Measurements from ENCODE around the gene TPSB2.

The TPSB2 gene

DNA sequence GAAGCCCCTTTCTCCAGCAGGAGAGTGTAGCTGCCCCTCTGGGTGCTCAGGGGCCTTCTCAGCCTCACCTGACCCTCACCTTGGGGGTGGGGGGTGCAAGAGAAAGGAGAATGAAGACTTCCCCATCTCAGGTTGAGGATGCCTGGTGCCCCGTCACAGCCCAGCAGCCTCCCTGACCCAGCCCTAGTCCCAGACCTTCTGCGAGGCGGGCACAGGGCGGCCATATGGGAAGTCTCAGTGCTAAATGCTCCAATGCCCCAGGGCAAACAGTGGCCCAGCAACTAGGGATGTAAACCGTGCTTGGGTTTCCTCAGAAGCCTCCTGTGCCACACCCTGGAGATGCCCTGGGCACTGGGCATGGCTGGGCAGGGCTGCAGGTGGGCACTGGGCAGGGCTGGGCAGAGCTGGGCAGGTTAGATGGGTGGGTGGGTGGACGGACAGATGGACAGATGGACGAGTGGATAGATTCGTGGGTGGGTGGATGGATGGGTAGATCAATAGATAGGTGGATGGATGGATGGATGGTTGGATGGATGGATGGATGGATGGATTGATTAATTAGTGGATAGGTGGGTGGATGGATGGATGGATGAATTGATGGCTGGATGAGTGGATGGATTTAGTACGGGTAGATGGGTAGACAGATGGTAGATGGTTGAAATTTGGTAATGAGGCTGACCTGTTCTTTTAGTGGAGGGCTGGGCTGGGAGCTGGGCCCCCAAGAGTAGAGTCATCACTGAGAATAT is 42.6 kb upstream of the TPSB2 start:
- Histone ChIP-seq H3K4me1 (ENCODE audit: control insufficient read depth, insufficient read depth, low read length) (peaks cover 12% of the 10 kb centered on the region), H3K36me3 (ENCODE audit: control insufficient read depth in 2 of 2, insufficient read depth in 1 of 2, low read length in 2 of 2) (no peaks in the 10 kb centered on the region), H3K27ac (ENCODE audit: extremely low read depth, low read depth, low read length) (peak overlapping the region; percentile 58; the same call in 1 of the 2 replicates), H3K9me3 (ENCODE audit: control insufficient read depth, insufficient read depth, low read depth, low read length) (no peaks in the 10 kb centered on the region), H3K4me3 (ENCODE audit: low read depth, low read length) (no peak overlapping the region)
- POLR2A ChIA-PET, result no interaction called here
- CTCF ChIA-PET, result no interaction called here
- TF ChIP-seq ZNF366 (tag by site-specific recombination; conservative IDR thresholded peaks at IDR 0.05), result peak; percentile 99
- 0 out of 2 replicates have a peak, but pooled peaks have one; percentile 65 for TF ChIP-seq ZNF514 (tag by site-specific recombination; IDR thresholded peaks at IDR 0.05)
- TF ChIP-seq SP7 (tag by site-specific recombination; IDR thresholded peaks at IDR 0.05), result no peak
- TF ChIP-seq, protein P1, sequence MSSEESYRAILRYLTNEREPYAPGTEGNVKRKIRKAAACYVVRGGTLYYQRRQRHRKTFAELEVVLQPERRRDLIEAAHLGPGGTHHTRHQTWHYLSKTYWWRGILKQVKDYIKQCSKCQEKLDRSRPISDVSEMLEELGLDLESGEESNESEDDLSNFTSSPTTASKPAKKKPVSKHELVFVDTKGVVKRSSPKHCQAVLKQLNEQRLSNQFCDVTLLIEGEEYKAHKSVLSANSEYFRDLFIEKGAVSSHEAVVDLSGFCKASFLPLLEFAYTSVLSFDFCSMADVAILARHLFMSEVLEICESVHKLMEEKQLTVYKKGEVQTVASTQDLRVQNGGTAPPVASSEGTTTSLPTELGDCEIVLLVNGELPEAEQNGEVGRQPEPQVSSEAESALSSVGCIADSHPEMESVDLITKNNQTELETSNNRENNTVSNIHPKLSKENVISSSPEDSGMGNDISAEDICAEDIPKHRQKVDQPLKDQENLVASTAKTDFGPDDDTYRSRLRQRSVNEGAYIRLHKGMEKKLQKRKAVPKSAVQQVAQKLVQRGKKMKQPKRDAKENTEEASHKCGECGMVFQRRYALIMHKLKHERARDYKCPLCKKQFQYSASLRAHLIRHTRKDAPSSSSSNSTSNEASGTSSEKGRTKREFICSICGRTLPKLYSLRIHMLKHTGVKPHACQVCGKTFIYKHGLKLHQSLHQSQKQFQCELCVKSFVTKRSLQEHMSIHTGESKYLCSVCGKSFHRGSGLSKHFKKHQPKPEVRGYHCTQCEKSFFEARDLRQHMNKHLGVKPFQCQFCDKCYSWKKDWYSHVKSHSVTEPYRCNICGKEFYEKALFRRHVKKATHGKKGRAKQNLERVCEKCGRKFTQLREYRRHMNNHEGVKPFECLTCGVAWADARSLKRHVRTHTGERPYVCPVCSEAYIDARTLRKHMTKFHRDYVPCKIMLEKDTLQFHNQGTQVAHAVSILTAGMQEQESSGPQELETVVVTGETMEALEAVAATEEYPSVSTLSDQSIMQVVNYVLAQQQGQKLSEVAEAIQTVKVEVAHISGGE (tag by site-specific recombination; conservative IDR thresholded peaks at IDR 0.05; ENCODE audit: low read depth), result no peak
- no peak for TF ChIP-seq ZNF561 (tag by site-specific recombination; IDR thresholded peaks at IDR 0.05; ENCODE audit: borderline replicate concordance)
- TF ChIP-seq ZNF785 (tag by site-specific recombination; IDR thresholded peaks at IDR 0.05), result 0 out of 2 replicates have a peak, but pooled peaks have one; percentile 35
- TF ChIP-seq ZNF266 (tag by site-specific recombination; IDR thresholded peaks at IDR 0.05; ENCODE audit: low read depth), result peak; percentile 39; the same call in 1 of the 2 replicates
- TF ChIP-seq, protein P2, sequence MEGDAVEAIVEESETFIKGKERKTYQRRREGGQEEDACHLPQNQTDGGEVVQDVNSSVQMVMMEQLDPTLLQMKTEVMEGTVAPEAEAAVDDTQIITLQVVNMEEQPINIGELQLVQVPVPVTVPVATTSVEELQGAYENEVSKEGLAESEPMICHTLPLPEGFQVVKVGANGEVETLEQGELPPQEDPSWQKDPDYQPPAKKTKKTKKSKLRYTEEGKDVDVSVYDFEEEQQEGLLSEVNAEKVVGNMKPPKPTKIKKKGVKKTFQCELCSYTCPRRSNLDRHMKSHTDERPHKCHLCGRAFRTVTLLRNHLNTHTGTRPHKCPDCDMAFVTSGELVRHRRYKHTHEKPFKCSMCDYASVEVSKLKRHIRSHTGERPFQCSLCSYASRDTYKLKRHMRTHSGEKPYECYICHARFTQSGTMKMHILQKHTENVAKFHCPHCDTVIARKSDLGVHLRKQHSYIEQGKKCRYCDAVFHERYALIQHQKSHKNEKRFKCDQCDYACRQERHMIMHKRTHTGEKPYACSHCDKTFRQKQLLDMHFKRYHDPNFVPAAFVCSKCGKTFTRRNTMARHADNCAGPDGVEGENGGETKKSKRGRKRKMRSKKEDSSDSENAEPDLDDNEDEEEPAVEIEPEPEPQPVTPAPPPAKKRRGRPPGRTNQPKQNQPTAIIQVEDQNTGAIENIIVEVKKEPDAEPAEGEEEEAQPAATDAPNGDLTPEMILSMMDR (tag by site-specific recombination; IDR thresholded peaks at IDR 0.05), result peak; percentile 8; the same call in 1 of the 2 replicates
- peak; percentile 21; the same call in 1 of the 2 replicates for TF ChIP-seq ZNF571 (tag by site-specific recombination; IDR thresholded peaks at IDR 0.05)
- TF ChIP-seq, protein P3, sequence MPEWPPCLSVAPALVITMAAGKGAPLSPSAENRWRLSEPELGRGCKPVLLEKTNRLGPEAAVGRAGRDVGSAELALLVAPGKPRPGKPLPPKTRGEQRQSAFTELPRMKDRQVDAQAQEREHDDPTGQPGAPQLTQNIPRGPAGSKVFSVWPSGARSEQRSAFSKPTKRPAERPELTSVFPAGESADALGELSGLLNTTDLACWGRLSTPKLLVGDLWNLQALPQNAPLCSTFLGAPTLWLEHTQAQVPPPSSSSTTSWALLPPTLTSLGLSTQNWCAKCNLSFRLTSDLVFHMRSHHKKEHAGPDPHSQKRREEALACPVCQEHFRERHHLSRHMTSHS (tag by site-specific recombination; IDR thresholded peaks at IDR 0.05), result 0 out of 2 replicates have a peak, but pooled peaks have one; percentile 56
- peak; percentile 45; the same call in 1 of the 2 replicates for TF ChIP-seq ZNF157 (tag by site-specific recombination; IDR thresholded peaks at IDR 0.05)
- TF ChIP-seq, protein P4, sequence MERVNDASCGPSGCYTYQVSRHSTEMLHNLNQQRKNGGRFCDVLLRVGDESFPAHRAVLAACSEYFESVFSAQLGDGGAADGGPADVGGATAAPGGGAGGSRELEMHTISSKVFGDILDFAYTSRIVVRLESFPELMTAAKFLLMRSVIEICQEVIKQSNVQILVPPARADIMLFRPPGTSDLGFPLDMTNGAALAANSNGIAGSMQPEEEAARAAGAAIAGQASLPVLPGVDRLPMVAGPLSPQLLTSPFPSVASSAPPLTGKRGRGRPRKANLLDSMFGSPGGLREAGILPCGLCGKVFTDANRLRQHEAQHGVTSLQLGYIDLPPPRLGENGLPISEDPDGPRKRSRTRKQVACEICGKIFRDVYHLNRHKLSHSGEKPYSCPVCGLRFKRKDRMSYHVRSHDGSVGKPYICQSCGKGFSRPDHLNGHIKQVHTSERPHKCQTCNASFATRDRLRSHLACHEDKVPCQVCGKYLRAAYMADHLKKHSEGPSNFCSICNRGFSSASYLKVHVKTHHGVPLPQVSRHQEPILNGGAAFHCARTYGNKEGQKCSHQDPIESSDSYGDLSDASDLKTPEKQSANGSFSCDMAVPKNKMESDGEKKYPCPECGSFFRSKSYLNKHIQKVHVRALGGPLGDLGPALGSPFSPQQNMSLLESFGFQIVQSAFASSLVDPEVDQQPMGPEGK (tag by site-specific recombination; IDR thresholded peaks at IDR 0.05), result no peak
- TF ChIP-seq, protein P5, sequence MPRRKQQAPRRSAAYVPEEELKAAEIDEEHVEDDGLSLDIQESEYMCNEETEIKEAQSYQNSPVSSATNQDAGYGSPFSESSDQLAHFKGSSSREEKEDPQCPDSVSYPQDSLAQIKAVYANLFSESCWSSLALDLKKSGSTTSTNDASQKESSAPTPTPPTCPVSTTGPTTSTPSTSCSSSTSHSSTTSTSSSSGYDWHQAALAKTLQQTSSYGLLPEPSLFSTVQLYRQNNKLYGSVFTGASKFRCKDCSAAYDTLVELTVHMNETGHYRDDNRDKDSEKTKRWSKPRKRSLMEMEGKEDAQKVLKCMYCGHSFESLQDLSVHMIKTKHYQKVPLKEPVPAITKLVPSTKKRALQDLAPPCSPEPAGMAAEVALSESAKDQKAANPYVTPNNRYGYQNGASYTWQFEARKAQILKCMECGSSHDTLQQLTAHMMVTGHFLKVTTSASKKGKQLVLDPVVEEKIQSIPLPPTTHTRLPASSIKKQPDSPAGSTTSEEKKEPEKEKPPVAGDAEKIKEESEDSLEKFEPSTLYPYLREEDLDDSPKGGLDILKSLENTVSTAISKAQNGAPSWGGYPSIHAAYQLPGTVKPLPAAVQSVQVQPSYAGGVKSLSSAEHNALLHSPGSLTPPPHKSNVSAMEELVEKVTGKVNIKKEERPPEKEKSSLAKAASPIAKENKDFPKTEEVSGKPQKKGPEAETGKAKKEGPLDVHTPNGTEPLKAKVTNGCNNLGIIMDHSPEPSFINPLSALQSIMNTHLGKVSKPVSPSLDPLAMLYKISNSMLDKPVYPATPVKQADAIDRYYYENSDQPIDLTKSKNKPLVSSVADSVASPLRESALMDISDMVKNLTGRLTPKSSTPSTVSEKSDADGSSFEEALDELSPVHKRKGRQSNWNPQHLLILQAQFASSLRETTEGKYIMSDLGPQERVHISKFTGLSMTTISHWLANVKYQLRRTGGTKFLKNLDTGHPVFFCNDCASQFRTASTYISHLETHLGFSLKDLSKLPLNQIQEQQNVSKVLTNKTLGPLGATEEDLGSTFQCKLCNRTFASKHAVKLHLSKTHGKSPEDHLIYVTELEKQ (tag by site-specific recombination; IDR thresholded peaks at IDR 0.05; ENCODE audit: borderline replicate concordance), result no peak
- TF ChIP-seq ZNF335 (tag by site-specific recombination; conservative IDR thresholded peaks at IDR 0.05), result peak; percentile 49
- TF ChIP-seq, protein P6, sequence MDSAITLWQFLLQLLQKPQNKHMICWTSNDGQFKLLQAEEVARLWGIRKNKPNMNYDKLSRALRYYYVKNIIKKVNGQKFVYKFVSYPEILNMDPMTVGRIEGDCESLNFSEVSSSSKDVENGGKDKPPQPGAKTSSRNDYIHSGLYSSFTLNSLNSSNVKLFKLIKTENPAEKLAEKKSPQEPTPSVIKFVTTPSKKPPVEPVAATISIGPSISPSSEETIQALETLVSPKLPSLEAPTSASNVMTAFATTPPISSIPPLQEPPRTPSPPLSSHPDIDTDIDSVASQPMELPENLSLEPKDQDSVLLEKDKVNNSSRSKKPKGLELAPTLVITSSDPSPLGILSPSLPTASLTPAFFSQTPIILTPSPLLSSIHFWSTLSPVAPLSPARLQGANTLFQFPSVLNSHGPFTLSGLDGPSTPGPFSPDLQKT (IDR thresholded peaks at IDR 0.05; ENCODE audit: borderline replicate concordance, low read depth, low read length), result no peak
- TF ChIP-seq, protein P7, sequence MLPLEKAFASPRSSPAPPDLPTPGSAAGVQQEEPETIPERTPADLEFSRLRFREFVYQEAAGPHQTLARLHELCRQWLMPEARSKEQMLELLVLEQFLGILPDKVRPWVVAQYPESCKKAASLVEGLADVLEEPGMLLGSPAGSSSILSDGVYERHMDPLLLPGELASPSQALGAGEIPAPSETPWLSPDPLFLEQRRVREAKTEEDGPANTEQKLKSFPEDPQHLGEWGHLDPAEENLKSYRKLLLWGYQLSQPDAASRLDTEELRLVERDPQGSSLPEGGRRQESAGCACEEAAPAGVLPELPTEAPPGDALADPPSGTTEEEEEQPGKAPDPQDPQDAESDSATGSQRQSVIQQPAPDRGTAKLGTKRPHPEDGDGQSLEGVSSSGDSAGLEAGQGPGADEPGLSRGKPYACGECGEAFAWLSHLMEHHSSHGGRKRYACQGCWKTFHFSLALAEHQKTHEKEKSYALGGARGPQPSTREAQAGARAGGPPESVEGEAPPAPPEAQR (tag by site-specific recombination; IDR thresholded peaks at IDR 0.05), result 0 out of 2 replicates have a peak, but pooled peaks have one; percentile 44
- TF ChIP-seq KLF1 (tag by site-specific recombination; IDR thresholded peaks at IDR 0.05), result peak; percentile 43; the same call in 1 of the 2 replicates
- no peak for TF ChIP-seq ZNF311 (tag by site-specific recombination; IDR thresholded peaks at IDR 0.05; ENCODE audit: borderline replicate concordance)
- 0 out of 2 replicates have a peak, but pooled peaks have one; percentile 28 for TF ChIP-seq ZBTB7A (tag by site-specific recombination; IDR thresholded peaks at IDR 0.05; ENCODE audit: low read depth)
- no peak for TF ChIP-seq KLF10 (tag by site-specific recombination; IDR thresholded peaks at IDR 0.05)
- no peak for TF ChIP-seq SCRT1 (tag by site-specific recombination; IDR thresholded peaks at IDR 0.05; ENCODE audit: borderline replicate concordance)
- TF ChIP-seq EGR2 (tag by site-specific recombination; IDR thresholded peaks at IDR 0.05; ENCODE audit: low read depth), result peak; percentile 51; the same call in 1 of the 2 replicates
